ENCODE results near the gene DDX24.

DDX24 gene

DNA sequence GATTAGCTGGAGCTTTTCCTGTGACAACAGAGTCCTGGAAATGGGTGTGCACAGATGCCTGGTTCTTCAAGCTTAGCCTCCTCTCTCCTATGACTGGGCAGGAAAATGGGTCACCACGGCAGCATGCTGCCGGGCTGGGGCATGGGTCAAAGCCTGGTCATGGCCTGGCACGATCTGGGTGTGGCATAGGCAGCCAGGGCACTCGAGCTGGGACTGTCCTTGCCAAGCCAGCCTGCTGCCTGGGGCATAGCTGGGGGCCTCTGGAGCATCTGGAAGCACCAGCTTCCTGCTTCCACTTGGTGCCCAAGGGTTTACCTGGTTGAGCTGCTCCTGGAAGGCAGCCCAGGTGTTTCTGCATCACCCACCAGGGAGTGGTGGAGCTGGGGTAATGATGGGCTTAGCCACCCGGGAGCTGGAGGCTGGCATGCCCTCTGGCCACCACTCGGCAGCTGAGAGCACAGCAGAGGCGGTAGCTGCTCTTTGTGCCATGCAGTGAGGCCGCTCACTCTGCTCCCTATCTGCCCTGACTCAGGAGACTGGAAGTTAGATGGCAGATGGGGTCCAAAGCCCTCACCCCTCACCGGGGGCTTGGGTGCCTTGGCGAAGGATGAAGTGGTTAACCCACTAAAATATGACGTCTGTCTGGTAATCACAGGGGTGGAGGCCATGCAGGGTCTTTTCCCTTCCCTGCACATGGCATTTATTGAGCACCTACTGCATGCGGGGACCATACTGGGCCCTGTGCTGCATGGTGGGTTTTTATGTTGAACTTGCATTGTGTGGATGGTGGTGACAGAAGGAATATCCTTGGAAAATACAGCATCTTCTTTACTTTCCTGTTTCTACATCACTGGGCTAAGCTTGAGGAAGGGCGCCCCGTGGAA lies 53.2 kb downstream of the DDX24 start:
- no peak for DNase-seq (ENCODE audit: low read depth)
- TF ChIP-seq, protein P1, sequence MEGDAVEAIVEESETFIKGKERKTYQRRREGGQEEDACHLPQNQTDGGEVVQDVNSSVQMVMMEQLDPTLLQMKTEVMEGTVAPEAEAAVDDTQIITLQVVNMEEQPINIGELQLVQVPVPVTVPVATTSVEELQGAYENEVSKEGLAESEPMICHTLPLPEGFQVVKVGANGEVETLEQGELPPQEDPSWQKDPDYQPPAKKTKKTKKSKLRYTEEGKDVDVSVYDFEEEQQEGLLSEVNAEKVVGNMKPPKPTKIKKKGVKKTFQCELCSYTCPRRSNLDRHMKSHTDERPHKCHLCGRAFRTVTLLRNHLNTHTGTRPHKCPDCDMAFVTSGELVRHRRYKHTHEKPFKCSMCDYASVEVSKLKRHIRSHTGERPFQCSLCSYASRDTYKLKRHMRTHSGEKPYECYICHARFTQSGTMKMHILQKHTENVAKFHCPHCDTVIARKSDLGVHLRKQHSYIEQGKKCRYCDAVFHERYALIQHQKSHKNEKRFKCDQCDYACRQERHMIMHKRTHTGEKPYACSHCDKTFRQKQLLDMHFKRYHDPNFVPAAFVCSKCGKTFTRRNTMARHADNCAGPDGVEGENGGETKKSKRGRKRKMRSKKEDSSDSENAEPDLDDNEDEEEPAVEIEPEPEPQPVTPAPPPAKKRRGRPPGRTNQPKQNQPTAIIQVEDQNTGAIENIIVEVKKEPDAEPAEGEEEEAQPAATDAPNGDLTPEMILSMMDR (IDR thresholded peaks at IDR 0.05; ENCODE audit: insufficient read depth, low read depth, low read length, missing control alignments): no peak
- H3K4me3 ChIP-seq (ENCODE audit: low read depth, low read length): no peak overlapping the region

DNA sequence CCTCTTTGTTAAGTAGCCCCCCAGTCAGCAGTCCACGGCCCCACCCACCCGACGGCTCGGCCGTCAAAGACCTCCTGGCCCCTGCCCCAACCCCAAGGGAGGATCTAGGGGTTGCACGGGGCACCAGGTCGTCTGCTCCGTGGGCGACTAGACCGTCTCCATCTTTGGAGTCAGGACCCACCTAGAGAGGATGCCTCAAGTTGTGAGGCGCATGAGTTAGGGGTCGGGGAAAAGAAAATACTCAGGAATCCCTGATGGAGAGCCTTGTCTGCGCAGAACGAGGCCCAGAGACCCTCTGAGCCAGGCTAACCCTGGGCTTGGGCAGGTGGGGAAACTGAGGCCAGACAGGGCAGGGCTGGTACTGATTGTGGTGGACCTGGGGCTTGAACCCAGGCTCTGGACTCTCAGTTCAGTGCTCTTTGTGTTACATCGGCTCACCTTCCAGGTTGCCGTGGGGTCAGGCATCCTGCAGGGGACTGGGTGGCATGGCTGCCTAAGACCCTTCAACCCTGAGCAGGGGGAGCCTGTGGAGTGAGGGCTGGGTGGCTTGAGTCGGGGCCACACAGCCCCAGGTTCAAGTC lies 54.0 kb downstream of the DDX24 start:
- peak overlapping the region; percentile 58 for H3K4me3 ChIP-seq (ENCODE audit: low read depth, low read length)
- no peak for DNase-seq (ENCODE audit: low read depth)
- TF ChIP-seq, protein P1 (IDR thresholded peaks at IDR 0.05; ENCODE audit: insufficient read depth, low read depth, low read length, missing control alignments): no peak

DNA sequence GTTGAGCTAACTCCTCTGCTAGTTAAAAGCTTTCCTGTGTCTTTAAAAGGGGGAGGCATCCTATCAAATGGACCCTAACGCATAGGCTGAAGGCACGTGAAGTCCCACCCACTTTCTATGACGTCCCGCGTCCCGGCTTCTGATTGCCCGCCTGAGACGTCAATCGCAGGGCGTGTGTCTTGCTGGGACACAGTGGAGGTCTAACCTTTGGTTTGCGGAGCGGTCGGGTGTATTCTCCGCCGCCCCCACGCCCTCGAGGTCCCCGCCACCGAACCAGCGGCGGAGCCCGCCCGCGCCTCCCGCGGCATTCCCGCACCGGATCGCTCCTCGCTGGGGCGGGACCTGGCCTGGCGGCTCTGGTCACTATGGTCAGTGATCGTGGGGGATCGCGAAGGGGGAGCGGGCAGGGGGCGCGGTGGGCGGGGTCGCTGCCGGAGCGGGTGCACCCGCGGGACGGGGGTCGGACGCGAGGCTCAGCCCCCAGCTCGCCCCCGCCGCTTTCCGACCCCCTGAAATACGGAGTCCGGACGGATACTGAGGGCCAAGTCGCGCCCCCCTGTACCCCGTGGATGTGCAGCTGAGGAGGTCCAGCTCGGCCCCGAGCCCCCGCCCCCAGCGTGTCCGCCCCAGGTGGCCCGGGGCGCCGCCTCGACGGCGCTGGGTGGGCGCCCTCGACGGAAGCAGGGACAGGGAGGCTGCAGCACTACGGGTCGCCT lies 54.7 kb downstream of the DDX24 start, which contains the start of gene OTUB2:
Gene OTUB2 (plus strand): TSS at position 168 of the 716 bp plus-strand sequence. CDS start 198 bp downstream, at position 366.
- TF ChIP-seq, protein P1 (IDR thresholded peaks at IDR 0.05; ENCODE audit: insufficient read depth, low read depth, low read length, missing control alignments): no peak
- H3K4me3 ChIP-seq (ENCODE audit: low read depth, low read length): peak within 1 kb of the TSS; percentile 58
- peak; percentile 99 for DNase-seq (ENCODE audit: low read depth)

DNA sequence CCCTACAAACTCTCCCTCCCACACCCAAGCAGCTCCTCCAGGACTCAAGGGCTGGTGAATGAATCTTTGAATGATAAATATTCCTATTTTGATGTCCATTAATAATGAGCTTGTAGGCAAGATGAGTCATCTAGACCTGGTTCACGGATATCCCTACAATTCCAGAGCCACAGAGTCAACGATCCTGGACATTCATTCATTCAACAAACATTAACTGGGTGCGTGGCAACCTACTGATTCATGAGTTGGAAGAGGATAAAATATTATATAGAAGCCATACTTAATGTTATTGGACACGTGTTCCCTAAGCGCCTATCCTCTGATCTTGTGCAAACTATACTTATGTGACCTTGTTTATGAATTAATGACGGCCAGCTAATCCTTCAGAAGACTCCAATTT lies 55.3 kb downstream of the DDX24 start:
- no peak for DNase-seq (ENCODE audit: low read depth)
- TF ChIP-seq, protein P1 (IDR thresholded peaks at IDR 0.05; ENCODE audit: insufficient read depth, low read depth, low read length, missing control alignments): no peak
- no peak overlapping the region for H3K4me3 ChIP-seq (ENCODE audit: low read depth, low read length)

DNA sequence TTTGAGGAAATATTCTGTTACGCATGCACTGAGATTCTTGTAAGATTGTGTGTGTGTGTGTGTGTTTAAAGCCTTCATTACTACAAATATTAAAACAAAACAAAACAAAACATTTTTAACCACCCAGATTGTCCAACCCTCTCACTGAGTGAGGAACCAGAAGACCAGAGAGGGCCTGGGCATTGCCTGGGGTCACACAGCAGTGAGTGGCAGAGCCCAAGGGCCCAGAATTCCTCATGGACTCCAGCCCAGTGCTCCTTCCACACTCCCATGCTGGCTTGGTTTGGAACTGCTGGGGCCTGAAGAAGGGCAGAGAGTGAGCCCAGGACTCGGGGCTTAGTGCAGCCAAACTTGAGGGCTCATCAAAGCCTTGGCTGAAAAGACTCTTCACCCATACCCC lies 56.5 kb downstream of the DDX24 start:
- no peak overlapping the region for H3K4me3 ChIP-seq (ENCODE audit: low read depth, low read length)
- DNase-seq (ENCODE audit: low read depth): no peak
- TF ChIP-seq, protein P1 (IDR thresholded peaks at IDR 0.05; ENCODE audit: insufficient read depth, low read depth, low read length, missing control alignments): no peak

DNA sequence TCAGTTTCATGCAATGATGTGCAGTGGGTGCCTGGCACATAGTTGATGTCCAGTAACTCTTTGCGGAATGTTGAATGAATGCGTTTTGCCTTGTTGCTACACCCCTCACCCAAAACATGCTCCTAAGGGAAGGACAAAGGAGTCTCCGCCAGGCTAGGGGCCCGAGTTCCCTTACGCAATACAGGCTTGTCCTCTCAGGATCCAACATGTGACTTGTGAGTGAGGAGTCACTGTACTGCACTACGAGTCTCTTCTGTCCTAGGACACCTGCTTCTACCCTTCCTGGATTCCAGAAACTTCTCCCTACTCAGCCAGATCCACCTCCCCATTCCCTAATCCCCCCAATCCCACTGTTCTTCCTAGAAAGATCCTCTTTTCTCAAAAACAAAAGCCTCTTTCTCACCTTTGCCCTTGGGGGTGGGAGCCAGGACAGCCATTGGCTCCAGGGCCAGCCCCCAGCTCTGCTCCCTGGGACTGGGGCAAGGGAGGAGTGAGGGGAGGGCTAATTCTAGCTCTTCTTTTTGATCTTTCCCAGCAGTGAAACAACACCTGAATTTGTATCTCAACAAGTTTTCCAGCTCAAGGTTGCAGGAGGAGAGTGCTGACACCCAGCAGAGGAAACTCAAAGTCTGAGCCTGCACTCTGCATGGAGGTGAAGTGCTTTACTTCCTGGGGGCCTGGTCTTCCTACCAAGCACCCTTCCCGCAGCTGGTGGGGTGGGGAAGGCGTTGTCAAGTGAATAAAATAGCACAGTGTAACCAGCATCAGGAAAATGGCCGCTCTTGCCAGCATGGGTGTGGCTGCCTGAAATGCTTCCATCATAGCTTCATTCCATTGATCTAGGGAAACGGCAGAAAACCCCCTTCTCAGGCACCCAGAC lies 58.2 kb downstream of the DDX24 start:
- DNase-seq (ENCODE audit: low read depth): no peak
- TF ChIP-seq, protein P1 (IDR thresholded peaks at IDR 0.05; ENCODE audit: insufficient read depth, low read depth, low read length, missing control alignments): no peak
- no peak overlapping the region for H3K4me3 ChIP-seq (ENCODE audit: low read depth, low read length)

Measured in GM12865 (cell line).